ENCODE results near the gene TIMP2.
"Not testable (repeated sequence)": the region's sequence is repeated elsewhere in the genome, so short reads cannot be mapped to it uniquely, and the experiment has no call there.

Gene TIMP2

GRCh38 chr17:78925234-78925633 lies at the start of gene TIMP2:
Gene TIMP2, minus strand, starts transcription at chr17:78925387. Its CDS starts 299 bp downstream, at chr17:78925088.
- DNase-seq: peak; percentile 69 to 87

- DNase-seq: no peak
These were observed 48.8 kb upstream of the TIMP2 start for GRCh38 chr17:78973792-78974520.

GRCh38 chr17:78973196-78973595 lies 48.0 kb upstream of the TIMP2 start:
- DNase-seq: no peak

GRCh38 chr17:78972507-78973105 lies 47.4 kb upstream of the TIMP2 start:
- no peak for DNase-seq

- DNase-seq: no peak
These were observed 46.7 kb upstream of the TIMP2 start for GRCh38 chr17:78971756-78972506.

GRCh38 chr17:78970834-78971755 lies 45.9 kb upstream of the TIMP2 start:
- DNase-seq: peak; percentile 75 to 76

GRCh38 chr17:78969865-78970264 lies 44.7 kb upstream of the TIMP2 start:
- no peak for DNase-seq

- DNase-seq: no peak
These were observed 42.7 kb upstream of the TIMP2 start for GRCh38 chr17:78967782-78968362.

GRCh38 chr17:78966910-78967600 lies 41.9 kb upstream of the TIMP2 start:
- DNase-seq: no peak

GRCh38 chr17:78966123-78966813 lies 41.1 kb upstream of the TIMP2 start:
- DNase-seq: no peak

GRCh38 chr17:78965491-78965924 lies 40.3 kb upstream of the TIMP2 start:
- DNase-seq: peak; percentile 70 to 75

- DNase-seq: no peak
These were observed 38.2 kb upstream of the TIMP2 start for GRCh38 chr17:78963378-78963777.

- not testable (repeated sequence) for DNase-seq
These were observed 37.8 kb upstream of the TIMP2 start for GRCh38 chr17:78962984-78963348.

- DNase-seq: no peak
These were observed 37.3 kb upstream of the TIMP2 start for GRCh38 chr17:78962345-78962983.

GRCh38 chr17:78961571-78961970 lies 36.4 kb upstream of the TIMP2 start:
- no peak for DNase-seq

- no peak for DNase-seq
These were observed 35.7 kb upstream of the TIMP2 start for GRCh38 chr17:78960928-78961327.

GRCh38 chr17:78959803-78960202 lies 34.6 kb upstream of the TIMP2 start:
- no peak for DNase-seq

GRCh38 chr17:78958641-78959127 lies 33.5 kb upstream of the TIMP2 start:
- no peak for DNase-seq

GRCh38 chr17:78957128-78957527 lies 31.9 kb upstream of the TIMP2 start:
- DNase-seq: no peak

GRCh38 chr17:78956254-78956653 lies 31.1 kb upstream of the TIMP2 start:
- DNase-seq: no peak

Measured in SHP77 (cell line).